Right cardiac atrium (tissue), 5 donors: Measurements from ENCODE around the gene MYOM3. TPM values are rescaled to one million over a fixed set of nuclear protein-coding genes. Genes with fewer than 3 reads are reported as not detected.
A peak's percentile ranks its signal among the peaks of the same experiment; 100 is the strongest.

Source experiments
- ATAC-seq, 2 donors: fragments of 200-7000 bp; cut with Tn5 transposase; one replicate each; pipeline versions ENCODE4 v1.8.0 to v1.9.1; 2020; ENCODE audit warnings: moderate library complexity in 2 of 2, mild to moderate bottlenecking in 1 of 2
- DNase-seq, 3 donors: peaks; one replicate each; pipeline ENCODE4 v3.0.0-alpha.2; 2020
- H3K27ac ChIP-seq: one replicate; pipeline ENCODE4 v1.5.1; 2013; ENCODE audit warnings: mild to moderate bottlenecking, low read length, control low read depth, moderate library complexity
- H3K27me3 ChIP-seq: one replicate; pipeline ENCODE4 v1.6.1; 2013; ENCODE audit not compliant: control insufficient read depth, insufficient read depth
- H3K4me1 ChIP-seq: one replicate; pipeline ENCODE4 v1.6.1; 2013; ENCODE audit warnings: low read length; ENCODE audit not compliant: control insufficient read depth, insufficient read depth
- H3K4me3 ChIP-seq: one replicate; pipeline ENCODE4 v1.5.1; 2013; ENCODE audit warnings: low read length, control low read depth
- H3K9me3 ChIP-seq: one replicate; pipeline ENCODE4 v1.6.1; 2013; ENCODE audit warnings: low read length; ENCODE audit not compliant: control insufficient read depth
- WGBS: extraction: QIAGEN DNeasy Blood & Tissue Kit; methylation state at CpG from one replicate; pipeline ENCODE4 v1.1.7; 2013; 5-methylcytosine and 5-hydroxymethylcytosine counted together
- intact Hi-C, 4 donors: fragments of 100-400 bp; cut with DNase I; formaldehyde crosslinking; loops; one replicate each; pipeline versions ENCODE4 v1.11.0 to v1.14.0; 2022 to 2023
- long read RNA-seq, 4 donors: library from polyadenylated mRNA; unstranded; transcript quantifications; one replicate each; pipeline ENCODE4 v2.0.0, GENCODE V29; 2020 to 2021
- polyA plus RNA-seq: library from polyadenylated mRNA; stranded (reverse); fragments of 200-250 nt; gene quantifications from one replicate; pipeline ENCODE4 v1.2.3, GENCODE V29; 2013
- total RNA-seq, 4 donors: library from RNA; stranded (reverse); fragmentation: NEBNext Ultra II Directional; extraction: Animal tissue kit (Norgen Biotek cat#: 25700); gene quantifications; one replicate each; pipeline ENCODE4 v1.2.1, GENCODE V29; 2021
- donor health status: healthy with polysubstance abuse.
- donor health status: DM: no; HTN: yes; CAD: no.
- donor health status: DM: no; HTN: no; CAD: no.
- donor health status: DM: no; HTN: yes; CAD: no; lungs with severe emphysema.
- donor health status: DM: yes; HTN: yes; CAD: no.

MYOM3 gene
- total RNA-seq (100 to 1,000 TPM; 202 to 292 (median 241) TPM), polyA plus RNA-seq (258 TPM)
- long read RNA-seq, donor 1, full-length matches to known transcripts = 20 of 270 reads
- long read RNA-seq, donor 1, partial matches to known transcripts = 233 of 270 reads
- long read RNA-seq, donor 1, other reads (novel, unspliced or antisense) = 17 of 270 reads
- long read RNA-seq, donor 2, full-length matches to known transcripts = 40 of 247 reads
- long read RNA-seq, donor 2, partial matches to known transcripts = 169 of 247 reads
- long read RNA-seq, donor 2, other reads (novel, unspliced or antisense) = 38 of 247 reads
- long read RNA-seq, donor 3, full-length matches to known transcripts = 87 of 426 reads
- long read RNA-seq, donor 3, partial matches to known transcripts = 278 of 426 reads
- long read RNA-seq, donor 3, other reads (novel, unspliced or antisense) = 61 of 426 reads
- long read RNA-seq, donor 4, full-length matches to known transcripts = 56 of 238 reads
- long read RNA-seq, donor 4, partial matches to known transcripts = 162 of 238 reads
- long read RNA-seq, donor 4, other reads (novel, unspliced or antisense) = 20 of 238 reads

- intact Hi-C loops = loop anchor here in 3 of 4 donors (5.0 kb wide), 1 partner anchor 40 kb away; no protein-coding TSS in a partner anchor
- H3K4me3 ChIP-seq = peak within 1 kb of the TSS; percentile 53
- DNase-seq = peak; percentile 80 to 88 (median 87)
Observed at GRCh38 chr1:24111996-24112779, at the start of gene MYOM3. TSS of gene MYOM3 (minus strand) at chr1:24112135. CDS start at chr1:24108636, 3,499 bp downstream.

GRCh38 chr1:24161270-24161669 is 49.3 kb upstream of the MYOM3 start:
- H3K27me3 ChIP-seq = no peaks in the 10 kb centered on the region
- no peak overlapping the region for H3K4me3 ChIP-seq
- no peak for ATAC-seq
- no peaks in the 10 kb centered on the region for H3K4me1 ChIP-seq
- intact Hi-C loops = no loop called here
- DNase-seq = no peak
- WGBS = 71% methylated on average over 4 of the region's 4 CpGs
- no peaks in the 10 kb centered on the region for H3K9me3 ChIP-seq
- H3K27ac ChIP-seq = no peak overlapping the region

More at GRCh38 chr1:24111996-24112779, at the start of gene MYOM3:
- Histone ChIP-seq H3K9me3 (no peaks in the 10 kb centered on the region), H3K27ac (peak within 1 kb of the TSS; percentile 98), H3K4me1 (peaks cover 2% of the 10 kb centered on the region), H3K27me3 (no peaks in the 10 kb centered on the region)
- peak; percentile 82 to 84 for ATAC-seq
- 22% methylated on average over 27 of the region's 27 CpGs for WGBS

GRCh38 chr1:24159366-24159765 is 47.4 kb upstream of the MYOM3 start:
- DNase-seq = no peak
- Histone ChIP-seq H3K4me3 (no peak overlapping the region), H3K27me3 (no peaks in the 10 kb centered on the region), H3K9me3 (no peaks in the 10 kb centered on the region), H3K4me1 (no peaks in the 10 kb centered on the region), H3K27ac (no peak overlapping the region)
- WGBS = 74% methylated on average over 5 of the region's 5 CpGs
- no peak for ATAC-seq
- intact Hi-C loops = no loop called here

- DNase-seq = no peak
- ATAC-seq = peak in 1 of 2 donors; percentile 34
Observed at GRCh38 chr1:24157918-24158481, 46.1 kb upstream of the MYOM3 start.

GRCh38 chr1:24156542-24157260 is 44.8 kb upstream of the MYOM3 start:
- WGBS = 91% methylated on average over 18 of the region's 18 CpGs
- H3K4me1 ChIP-seq = no peaks in the 10 kb centered on the region
- intact Hi-C loops = no loop called here
- ATAC-seq (no peak), DNase-seq (no peak)
- no peaks in the 10 kb centered on the region for H3K9me3 ChIP-seq
- H3K27me3 ChIP-seq = no peaks in the 10 kb centered on the region
- H3K4me3 ChIP-seq = no peak overlapping the region
- no peak overlapping the region for H3K27ac ChIP-seq

More at GRCh38 chr1:24157918-24158481, 46.1 kb upstream of the MYOM3 start:
- H3K9me3 ChIP-seq = no peaks in the 10 kb centered on the region
- no peak overlapping the region for H3K4me3 ChIP-seq
- H3K27ac ChIP-seq = no peak overlapping the region
- no peaks in the 10 kb centered on the region for H3K27me3 ChIP-seq
- no peaks in the 10 kb centered on the region for H3K4me1 ChIP-seq
- intact Hi-C loops = no loop called here
- 77% methylated on average over 6 of the region's 6 CpGs for WGBS

GRCh38 chr1:24155011-24155782 is 43.3 kb upstream of the MYOM3 start:
- no peak for ATAC-seq
- intact Hi-C loops = no loop called here
- Histone ChIP-seq H3K27ac (no peak overlapping the region), H3K9me3 (no peaks in the 10 kb centered on the region), H3K4me1 (no peaks in the 10 kb centered on the region), H3K4me3 (no peak overlapping the region), H3K27me3 (no peaks in the 10 kb centered on the region)
- no peak for DNase-seq
- 62% methylated on average over 11 of the region's 11 CpGs for WGBS

- no peaks in the 10 kb centered on the region for H3K9me3 ChIP-seq
- ATAC-seq (no peak), DNase-seq (no peak)
- no peaks in the 10 kb centered on the region for H3K4me1 ChIP-seq
- intact Hi-C loops = no loop called here
- no peaks in the 10 kb centered on the region for H3K27me3 ChIP-seq
- WGBS = 79% methylated on average over 8 of the region's 8 CpGs
- no peak overlapping the region for H3K4me3 ChIP-seq
- no peak overlapping the region for H3K27ac ChIP-seq
Observed at GRCh38 chr1:24154215-24154614, 42.3 kb upstream of the MYOM3 start.

- intact Hi-C loops = no loop called here
- H3K27me3 ChIP-seq = no peaks in the 10 kb centered on the region
- no peak overlapping the region for H3K4me3 ChIP-seq
- WGBS = 74% methylated on average over 10 of the region's 10 CpGs
- no peaks in the 10 kb centered on the region for H3K9me3 ChIP-seq
- H3K4me1 ChIP-seq = no peaks in the 10 kb centered on the region
- no peak overlapping the region for H3K27ac ChIP-seq
- ATAC-seq (no peak), DNase-seq (no peak)
Observed at GRCh38 chr1:24152631-24153494, 40.9 kb upstream of the MYOM3 start.

- intact Hi-C loops = no loop called here
- Histone ChIP-seq H3K27me3 (no peaks in the 10 kb centered on the region), H3K4me1 (no peaks in the 10 kb centered on the region), H3K9me3 (no peaks in the 10 kb centered on the region), H3K4me3 (no peak overlapping the region), H3K27ac (no peak overlapping the region)
- no peak for DNase-seq
- no peak for ATAC-seq
- 12% methylated on average over 12 of the region's 12 CpGs for WGBS
Observed at GRCh38 chr1:24151175-24151533, 39.2 kb upstream of the MYOM3 start.
